GM18511 (cell line): ENCODE data around the gene PRPSAP1.

ENCODE experiments used
- ATAC-seq: cut with Tn5 transposase; IDR thresholded peaks from one replicate; pipeline ENCODE4 v1.9.1; 2021; ENCODE audit warnings: mild to moderate bottlenecking, moderate library complexity; ENCODE audit not compliant: unreplicated experiment

The PRPSAP1 gene, protein sequence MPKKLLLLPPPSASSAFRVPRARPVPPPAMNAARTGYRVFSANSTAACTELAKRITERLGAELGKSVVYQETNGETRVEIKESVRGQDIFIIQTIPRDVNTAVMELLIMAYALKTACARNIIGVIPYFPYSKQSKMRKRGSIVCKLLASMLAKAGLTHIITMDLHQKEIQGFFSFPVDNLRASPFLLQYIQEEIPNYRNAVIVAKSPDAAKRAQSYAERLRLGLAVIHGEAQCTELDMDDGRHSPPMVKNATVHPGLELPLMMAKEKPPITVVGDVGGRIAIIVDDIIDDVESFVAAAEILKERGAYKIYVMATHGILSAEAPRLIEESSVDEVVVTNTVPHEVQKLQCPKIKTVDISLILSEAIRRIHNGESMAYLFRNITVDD

DNA sequence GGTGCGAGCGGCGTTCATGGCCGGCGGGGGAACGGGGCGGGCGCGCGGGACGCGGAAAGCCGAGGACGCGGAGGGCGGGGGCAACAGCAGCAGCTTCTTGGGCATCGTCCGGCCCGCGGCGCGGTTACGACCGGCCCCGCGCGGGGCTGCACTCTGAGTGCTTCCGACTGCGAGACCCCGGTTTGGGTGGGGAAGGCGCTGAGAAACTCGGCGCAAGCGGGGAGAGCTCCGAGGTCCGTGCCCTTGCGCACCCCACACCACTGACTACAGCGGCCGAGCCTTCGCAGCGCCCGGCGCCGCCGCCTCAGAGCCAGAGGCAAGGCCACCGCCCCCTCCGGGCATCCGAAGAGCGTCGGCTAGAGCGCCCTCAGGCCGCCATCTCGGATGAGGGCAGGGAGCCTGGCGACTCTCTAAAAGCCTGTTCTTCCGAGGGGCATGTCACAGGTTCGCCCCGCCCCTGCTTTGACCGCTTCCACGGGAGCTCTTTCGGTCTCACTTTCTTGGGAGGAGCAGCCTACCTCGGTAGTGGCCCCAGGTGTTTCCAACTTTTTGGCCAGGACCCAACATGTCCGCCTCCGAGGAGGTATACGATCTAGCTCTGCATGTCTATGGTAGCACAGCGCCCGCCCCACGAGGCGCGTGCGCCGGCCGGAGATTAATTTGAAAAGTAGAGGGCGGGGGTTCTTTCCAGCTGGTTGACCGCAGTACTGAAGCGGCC, at the start of gene PRPSAP1:
PRPSAP1 (minus strand) TSS at position 318 of the 718 bp plus-strand sequence; CDS start at position 105, 213 bp downstream.
- peak; percentile 92 for ATAC-seq

DNA sequence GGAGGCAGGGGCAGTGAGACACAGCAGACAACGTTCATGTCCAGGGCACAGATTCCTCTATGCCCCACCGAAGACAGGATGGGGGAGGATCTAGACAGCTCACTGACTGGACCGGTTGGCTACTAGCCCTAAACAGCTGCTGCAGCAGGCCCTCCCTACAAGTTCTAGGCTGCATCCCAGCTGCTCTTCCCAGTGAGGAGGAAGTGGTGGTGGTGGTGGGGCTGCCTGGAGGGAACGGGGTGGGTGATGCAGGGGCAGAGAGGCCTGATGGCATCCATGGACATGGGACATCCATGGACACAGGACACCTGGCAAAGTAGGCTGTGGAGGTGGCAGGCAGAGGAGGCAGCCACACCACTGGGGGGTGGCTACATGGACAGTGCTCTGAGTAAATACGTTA, 49.0 kb upstream of the PRPSAP1 start:
- no peak for ATAC-seq

DNA sequence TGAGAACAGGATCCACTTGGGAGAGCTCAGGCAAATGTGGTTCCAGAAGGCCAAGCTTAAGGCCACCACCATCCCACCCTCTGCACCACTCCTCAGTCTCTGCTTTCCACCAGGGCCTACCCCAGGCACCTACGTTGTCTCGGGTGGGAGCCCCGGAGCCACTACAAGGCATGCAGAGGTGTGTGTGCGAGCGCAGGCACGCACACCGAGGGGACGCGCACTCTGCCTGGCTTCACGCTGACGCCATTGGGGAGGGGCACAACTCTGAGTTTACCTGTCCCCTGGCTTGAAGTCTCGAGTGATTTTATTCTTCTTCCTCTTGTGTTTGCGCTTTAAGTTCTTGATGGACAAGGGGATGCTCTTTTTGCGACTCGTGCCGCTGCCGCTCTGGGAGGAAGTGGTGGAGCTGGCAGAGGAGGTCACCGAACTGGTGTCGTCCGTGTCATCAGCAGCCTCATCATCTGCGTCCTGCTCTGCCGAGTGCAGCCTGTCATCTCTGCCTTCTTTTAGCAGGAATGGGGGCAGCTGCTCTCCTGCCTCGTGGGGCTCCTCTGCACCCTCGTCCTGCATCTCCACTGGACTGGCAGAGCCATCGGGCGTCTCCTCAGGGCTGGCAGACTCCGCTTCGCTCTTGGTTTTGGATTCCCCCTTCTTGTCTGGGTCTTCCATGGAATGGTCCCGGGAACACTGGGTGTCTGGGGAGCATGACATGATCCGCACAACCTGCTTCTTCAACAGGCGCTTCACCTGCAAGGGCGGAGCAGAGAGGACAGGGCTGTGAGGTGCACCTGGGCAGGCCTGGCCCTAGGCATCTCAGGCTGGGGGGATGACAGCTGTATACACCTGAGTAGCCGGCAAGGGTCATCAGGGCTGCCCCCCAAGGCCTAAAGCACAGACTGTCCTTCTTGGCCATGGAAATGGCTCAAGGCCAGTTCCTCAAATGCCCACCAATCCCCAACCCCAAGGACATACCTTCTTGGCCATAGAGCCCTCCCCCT, 45.8 kb upstream of the PRPSAP1 start:
- ATAC-seq: no peak

DNA sequence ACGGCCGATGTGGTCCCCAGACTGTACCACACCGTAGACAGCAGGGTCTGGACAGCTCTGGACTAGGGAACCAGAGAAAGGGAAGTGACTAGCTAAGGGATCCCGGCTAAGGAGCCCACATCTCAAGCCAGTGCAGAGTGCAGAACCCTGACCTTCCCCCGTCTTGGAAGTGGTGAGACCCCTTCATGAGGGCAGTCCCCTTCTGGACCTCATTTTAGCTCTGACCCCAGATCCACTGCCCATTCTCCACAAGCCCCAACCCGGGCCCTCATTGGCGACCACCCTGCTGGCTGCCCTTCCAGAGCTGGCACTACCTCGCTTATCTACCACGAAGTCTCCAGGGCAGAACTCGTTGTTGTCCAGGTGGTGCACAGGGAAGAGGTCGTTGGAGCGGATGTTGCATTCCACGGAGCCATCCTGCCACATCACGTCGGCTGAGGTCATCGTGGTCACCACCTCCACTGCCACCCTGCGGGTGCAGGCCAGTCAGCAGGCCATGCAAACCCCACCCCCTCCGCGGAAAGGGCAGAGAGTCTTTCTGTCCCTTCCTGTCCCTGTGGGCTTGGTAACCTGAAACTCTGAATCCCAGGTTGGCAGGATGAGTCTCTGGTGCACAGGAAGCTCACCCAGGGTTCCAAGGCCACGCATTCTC, 44.9 kb upstream of the PRPSAP1 start:
- no peak for ATAC-seq

DNA sequence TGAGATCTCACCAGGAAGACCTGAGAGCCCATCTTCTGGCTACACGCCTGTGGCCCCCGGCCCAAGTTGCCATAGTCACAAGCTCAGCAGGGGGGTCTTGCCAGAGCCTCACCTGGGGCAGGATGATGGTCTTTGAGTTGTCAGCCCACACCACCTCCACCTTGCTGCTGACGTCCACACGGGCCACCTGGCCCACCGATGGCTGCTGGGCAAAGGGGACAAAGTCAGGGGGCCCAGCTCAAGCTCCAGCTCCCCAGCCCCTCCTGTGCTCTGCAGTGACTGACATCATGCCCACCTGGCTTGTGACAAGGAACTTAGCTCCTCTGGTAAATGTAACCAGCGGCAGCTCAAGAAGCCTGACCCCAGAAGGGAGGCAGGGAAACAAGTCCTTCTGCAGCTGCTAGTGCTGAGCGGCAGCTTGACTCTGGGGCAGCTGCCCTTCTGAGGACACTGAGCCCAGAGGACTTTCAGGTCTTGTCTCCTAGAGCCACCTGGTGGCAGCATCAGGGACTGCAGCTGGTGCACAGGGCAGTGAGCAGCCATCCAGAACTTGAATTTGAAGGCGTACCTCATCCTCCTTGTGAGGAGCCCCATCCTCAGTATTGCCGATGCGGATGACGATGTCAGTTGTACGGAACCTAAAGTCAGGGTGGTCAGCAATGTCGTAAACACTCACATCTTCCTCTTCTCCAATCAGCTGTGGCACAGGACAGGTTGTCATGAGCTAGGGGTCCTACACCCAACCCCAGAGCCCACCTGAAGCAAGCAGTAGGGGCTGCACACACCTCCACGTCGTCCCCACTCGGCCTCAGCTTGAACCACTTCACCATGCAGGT, 44.2 kb upstream of the PRPSAP1 start:
- ATAC-seq: no peak

DNA sequence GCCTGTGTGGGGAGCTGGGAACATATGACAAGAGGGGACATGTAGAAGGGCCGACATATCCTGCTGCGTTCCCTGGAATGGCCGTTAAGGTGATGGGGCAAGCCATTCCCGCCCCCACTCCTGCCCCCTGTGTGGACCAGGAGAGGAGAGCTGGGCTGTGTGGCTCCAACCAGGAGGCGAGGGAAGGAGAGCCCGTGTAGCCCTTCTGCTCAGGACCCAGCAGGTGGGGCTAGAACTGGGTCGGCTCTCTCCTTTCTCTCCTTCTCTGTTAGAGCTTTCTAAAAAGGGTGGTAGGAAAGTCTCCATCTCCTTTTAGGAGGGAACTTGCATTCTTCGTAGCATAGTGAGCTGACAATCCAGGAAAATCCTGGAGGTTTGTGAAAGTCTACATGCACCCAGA, 43.5 kb upstream of the PRPSAP1 start:
- no peak for ATAC-seq

DNA sequence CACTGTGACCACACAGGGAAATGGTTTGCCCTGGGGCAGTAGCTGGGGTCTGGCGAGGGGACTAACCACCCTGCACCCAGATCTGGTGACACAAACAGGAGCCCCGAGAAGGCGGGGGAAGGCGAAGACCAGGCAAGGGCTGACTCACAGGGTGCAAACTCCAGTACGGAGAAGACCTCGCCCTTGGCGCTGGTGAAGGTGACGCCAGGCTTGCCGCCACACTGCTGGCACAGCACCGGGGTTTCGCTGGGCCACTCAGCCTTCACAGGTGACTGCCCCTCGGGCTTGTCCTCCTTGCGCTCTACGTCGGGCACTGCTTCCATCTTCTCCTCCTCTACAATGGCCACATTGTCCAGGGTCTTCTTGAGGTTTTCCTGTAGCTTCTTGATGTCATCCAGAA, 42.3 kb upstream of the PRPSAP1 start:
- ATAC-seq: no peak

DNA sequence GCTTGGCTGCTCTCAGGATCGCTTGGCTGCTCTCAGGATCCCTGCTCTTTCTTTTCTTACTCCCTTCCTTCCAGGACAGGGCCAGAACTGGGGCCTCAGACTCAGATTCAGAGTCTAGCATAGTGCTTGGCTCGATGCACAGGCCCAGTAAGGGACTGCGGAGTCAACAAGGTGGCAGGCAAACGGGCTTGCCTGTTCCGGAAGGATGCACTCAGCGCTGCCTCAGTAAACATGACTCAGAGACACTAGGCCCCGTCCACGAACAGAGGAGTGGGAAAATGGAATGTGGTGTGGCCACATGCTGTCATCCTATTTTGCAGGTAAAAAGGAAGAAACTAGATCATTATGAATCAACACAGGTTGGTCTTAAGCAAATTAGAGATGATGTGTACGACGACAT, 40.5 kb upstream of the PRPSAP1 start:
- no peak for ATAC-seq

DNA sequence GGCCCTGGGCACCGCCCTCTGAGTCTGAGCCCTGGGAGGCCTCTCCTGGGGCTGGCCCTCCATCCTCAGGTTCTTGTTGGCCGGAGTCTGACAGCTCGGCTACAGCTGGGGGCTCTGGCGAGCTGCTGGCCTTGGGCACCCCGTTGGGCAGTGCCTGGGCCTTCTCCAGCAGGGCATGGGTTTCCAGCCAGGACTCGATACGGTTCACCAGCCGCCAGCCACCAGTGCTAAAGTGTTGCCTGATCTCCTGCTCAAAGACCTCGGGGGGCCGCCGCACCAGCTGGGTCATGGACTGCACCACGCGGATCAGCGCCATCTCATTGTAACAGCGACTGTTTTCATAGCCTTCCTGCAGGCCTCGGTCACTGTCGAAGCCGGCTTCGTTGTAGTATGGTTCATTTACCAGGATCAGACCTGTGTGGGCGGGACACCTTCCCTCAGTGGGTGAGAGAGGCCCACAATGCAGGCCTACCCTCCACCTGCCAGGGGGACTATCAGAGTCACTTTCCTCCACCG, 37.5 kb upstream of the PRPSAP1 start:
- no peak for ATAC-seq

DNA sequence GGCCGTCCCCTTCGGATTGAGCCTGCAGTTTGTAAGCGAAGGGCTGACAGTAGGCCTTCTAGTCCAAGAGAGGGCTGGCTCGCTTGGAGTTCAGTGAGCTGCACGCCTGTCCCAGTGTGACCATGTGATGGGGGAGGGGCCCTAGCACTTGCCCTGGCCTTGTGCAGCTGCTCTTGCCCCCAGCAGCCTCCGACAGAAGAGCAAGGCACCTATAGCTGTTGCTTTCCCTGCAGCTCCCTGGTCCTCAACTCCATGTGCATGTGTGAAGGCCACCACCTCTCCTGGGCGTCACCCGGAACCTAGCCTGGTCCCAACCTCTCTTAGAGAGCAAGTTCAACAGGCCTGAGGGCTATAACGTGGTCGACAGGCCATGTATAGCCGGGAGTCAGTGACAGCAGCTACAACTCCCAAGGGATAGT, 36.3 kb upstream of the PRPSAP1 start:
- no peak for ATAC-seq

DNA sequence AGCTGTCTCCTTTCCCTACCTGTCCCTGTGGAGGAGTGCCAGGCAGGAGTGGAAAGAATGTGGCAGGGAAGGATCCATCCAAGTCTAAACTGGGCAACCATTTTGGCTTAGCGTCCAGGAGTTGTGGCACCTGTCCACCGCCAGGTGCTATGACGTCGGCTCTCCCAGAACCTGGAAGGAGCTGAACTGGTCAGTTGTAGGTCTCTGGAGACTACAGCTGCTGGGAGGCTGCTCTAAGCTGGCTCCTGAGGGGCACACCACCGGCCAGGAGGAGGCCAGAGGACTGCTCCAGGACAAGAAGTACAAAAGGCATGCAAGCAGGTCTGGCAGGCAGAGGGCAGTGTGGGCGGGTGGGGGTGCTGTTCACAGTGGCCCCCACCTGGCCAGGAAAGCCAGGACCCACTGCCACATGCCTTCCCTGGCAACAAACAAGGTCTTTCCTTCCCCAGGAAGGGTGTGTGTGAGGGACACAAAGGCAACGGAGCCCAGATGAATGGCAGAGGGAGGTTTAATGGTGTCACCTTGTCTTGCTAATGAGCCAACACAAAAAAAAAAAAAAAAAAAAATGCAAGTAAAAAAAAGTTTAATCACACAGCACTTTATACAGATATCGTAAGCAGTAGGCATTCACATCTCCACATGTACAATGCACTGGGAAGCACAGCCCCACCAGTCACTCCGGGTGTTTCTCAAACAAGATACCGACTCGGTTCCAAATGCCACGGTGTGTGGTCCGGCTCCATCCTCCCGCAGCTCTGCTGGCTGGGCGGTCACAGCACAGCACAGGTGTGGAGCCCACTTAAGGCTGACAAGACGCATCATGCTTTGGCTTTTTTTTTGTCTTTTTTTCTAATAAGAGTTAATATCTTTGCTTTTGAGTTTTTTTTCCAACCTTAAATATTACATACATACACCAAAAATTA, 35.5 kb upstream of the PRPSAP1 start:
- no peak for ATAC-seq

DNA sequence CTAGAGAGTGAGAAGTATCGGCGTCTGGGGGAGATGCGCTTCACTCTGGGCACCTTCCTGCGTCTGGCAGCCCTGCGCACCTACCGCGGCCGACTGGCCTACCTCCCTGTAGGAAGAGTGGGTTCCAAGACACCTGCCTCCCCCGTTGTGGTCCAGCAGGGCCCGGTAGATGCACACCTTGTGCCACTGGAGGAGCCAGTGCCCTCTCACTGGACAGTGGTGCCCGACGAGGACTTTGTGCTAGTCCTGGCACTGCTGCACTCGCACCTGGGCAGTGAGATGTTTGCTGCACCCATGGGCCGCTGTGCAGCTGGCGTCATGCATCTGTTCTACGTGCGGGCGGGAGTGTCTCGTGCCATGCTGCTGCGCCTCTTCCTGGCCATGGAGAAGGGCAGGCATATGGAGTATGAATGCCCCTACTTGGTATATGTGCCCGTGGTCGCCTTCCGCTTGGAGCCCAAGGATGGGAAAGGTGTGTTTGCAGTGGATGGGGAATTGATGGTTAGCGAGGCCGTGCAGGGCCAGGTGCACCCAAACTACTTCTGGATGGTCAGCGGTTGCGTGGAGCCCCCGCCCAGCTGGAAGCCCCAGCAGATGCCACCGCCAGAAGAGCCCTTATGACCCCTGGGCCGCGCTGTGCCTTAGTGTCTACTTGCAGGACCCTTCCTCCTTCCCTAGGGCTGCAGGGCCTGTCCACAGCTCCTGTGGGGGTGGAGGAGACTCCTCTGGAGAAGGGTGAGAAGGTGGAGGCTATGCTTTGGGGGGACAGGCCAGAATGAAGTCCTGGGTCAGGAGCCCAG, 33.5 kb upstream of the PRPSAP1 start:
- no peak for ATAC-seq

DNA sequence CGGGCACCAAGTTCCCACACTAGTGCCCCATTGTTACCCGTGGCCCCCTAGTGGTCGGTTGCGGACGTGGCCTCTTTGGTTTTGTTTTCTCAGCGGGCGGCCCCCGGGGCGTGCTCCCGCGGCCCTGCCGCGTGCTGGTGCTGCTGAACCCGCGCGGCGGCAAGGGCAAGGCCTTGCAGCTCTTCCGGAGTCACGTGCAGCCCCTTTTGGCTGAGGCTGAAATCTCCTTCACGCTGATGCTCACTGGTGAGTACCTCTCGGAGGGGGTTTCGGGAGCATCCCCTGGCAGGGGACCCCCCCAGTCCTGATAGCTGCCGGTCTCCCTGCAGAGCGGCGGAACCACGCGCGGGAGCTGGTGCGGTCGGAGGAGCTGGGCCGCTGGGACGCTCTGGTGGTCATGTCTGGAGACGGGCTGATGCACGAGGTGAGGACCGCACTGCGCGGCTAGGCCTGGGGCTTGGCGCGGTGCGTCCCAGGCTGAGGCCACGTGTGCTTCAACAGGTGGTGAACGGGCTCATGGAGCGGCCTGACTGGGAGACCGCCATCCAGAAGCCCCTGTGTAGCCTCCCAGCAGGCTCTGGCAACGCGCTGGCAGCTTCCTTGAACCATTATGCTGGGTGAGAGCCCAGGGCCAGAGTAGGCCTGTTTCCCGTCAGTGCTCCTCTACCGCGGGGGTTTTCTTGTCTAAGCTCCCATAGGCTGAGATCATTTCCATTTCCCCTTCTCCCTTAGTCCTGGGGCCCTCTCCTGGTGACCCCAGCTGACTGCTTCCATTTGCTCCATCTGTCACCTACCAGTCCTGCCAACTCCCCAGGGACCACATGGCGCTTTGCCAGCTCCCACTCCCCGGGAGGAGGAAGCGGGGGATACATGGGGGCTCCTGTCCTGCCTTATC, 32.4 kb upstream of the PRPSAP1 start:
- no peak for ATAC-seq

DNA sequence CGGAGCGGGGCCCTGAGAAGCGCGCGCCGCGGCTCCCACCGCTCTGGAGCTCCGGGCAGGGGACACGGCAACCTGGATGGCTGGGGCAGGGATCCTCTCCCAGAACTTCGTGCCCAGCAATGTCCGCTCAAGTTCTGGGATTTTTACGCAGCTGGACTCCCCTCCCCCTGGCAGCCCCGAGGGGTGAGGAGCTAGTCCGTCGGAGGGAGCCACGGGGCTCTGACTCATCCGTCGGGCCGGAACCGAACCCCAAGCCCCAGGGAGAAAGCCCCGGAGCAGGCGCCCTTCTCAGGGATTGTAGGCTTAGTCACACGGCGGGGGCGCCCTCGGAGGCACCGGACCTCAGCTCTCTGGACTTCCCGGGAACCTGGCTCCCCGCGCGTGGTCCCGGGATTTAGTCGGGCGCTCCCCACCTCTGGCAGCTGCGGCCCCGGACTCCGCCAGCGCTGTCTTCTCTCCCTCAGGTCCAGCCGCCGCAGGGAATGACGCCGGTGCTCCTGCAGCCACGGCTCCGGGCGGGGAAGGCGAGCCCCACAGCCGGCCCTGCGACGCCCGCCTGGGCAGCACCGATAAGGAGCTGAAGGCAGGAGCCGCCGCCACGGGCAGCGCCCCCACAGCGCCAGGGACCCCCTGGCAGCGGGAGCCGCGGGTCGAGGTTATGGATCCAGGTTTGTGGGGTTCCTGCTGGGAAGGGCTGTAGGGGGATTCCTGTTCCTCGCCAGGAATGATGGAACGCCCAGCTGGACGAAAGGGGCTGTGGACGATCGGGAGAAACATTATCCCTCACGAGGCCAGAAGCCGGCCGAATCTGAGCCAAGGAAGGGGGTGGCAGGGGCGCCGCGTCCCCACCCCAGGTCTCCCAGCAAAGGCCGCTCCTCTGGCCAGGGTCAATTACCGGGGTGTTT, 31.5 kb upstream of the PRPSAP1 start:
- no peak for ATAC-seq

DNA sequence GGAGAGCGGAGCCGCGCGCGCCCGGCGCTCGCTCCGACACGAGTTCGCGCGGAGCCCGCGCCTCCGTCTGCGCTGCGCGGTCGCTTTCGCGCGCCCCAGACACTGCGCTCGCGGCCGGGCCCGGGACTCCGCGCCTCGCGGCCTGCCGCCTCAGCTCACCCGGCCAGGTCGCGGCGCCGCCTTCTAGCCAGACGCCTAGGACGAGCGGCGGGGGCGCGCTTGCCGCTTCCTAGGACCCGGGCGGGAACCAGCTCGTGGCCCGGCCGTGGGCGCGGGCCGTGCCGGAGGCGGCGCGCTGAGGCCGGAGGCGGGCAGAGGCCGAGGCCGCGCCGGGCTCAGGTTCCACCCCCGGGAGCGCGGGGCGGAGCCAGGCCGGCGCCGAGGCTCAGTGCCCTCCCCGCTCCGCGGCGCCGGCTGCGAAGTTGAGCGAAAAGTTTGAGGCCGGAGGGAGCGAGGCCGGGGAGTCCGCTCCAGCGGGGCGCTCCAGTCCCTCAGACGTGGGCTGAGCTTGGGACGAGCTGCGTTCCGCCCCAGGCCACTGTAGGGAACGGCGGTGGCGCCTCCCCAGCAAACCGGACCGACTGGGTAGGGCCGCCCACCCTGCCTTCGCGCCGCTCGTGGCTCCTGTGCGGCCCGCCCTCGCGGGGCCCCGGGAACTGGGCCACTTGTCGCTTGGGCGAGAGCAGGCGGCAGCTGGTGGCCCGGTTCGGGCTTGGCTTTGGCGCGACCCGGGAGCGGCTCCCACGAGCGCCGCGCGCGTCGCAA, 30.7 kb upstream of the PRPSAP1 start, which contains the start of gene SPHK1:
SPHK1 (plus strand) TSS at position 388 of the 765 bp plus-strand sequence. CDS start 1,036 bp downstream, outside the sequence.
- peak; percentile 68 for ATAC-seq
